SK-N-SH treated with all-trans-retinoic acid at 6 μM for 48 hours (cell line): ENCODE results near the gene MAP1LC3C.

ENCODE experiments used
- CREB5 ChIP-seq: fragments of 250-450 bp; sonication (Bioruptor Pico); IDR thresholded peaks from 2 replicates; pipeline ENCODE4 v1.5.1; 2020; ENCODE audit warnings: low read depth, mild to moderate bottlenecking, moderate library complexity
- PATZ1 ChIP-seq: fragments of 250-450 bp; sonication (Bioruptor Pico); IDR thresholded peaks from 2 replicates; pipeline ENCODE4 v1.8.0; 2020; ENCODE audit warnings: mild to moderate bottlenecking, moderate library complexity, borderline replicate concordance
- TOX ChIP-seq: fragments of 250-450 bp; sonication (Bioruptor Pico); IDR thresholded peaks from 2 replicates; pipeline ENCODE4 v1.8.0; 2021; ENCODE audit warnings: mild to moderate bottlenecking, moderate library complexity, borderline replicate concordance
- ZC3H10 ChIP-seq: fragments of 250-450 bp; sonication (Bioruptor Pico); IDR thresholded peaks from 2 replicates; pipeline ENCODE4 v1.5.1; 2021; ENCODE audit warnings: mild to moderate bottlenecking, moderate library complexity
- ZFP3 ChIP-seq: fragments of 250-450 bp; sonication (Bioruptor Pico); IDR thresholded peaks from 2 replicates; pipeline ENCODE4 v1.5.0; 2020; ENCODE audit warnings: mild to moderate bottlenecking, moderate library complexity

GRCh38 chr1:241990040-241990439 is 8.9 kb downstream of the MAP1LC3C start:
- TF ChIP-seq CREB5 (no peak), ZC3H10 (no peak), PATZ1 (no peak), ZFP3 (no peak), TOX (CRISPR knock-in tag) (no peak)
